Kidney epithelial cell (primary cell): Measurements from ENCODE around the gene KDM2B. TPM values are rescaled to one million over a fixed set of nuclear protein-coding genes. Genes with fewer than 3 reads are reported as not detected.

Experiments
- DNase-seq: peaks from one replicate; pipeline ENCODE4 v3.0.0-alpha.2; 2010; ENCODE audit warnings: low read depth
- H3K27me3 ChIP-seq: 2 replicates; pipeline ENCODE4 v1.6.0; 2011; ENCODE audit warnings: low read length; ENCODE audit not compliant: control insufficient read depth, insufficient read depth
- H3K36me3 ChIP-seq: 2 replicates; pipeline ENCODE4 v1.5.1; 2011; ENCODE audit warnings: low read length; ENCODE audit not compliant: control insufficient read depth, insufficient read depth
- H3K4me3 ChIP-seq: 2 replicates; pipeline ENCODE4 v1.5.1; 2011; ENCODE audit warnings: low read depth, mild to moderate bottlenecking, control low read depth, low read length
- CTCF ChIP-seq: IDR thresholded peaks from 2 replicates; pipeline ENCODE4 v1.5.1; 2011; ENCODE audit warnings: mild to moderate bottlenecking, moderate library complexity, low read length, control low read depth, inconsistent platforms; ENCODE audit not compliant: insufficient read depth, poor library complexity, severe bottlenecking
- total RNA-seq: library from RNA; depleted of rRNA; stranded (reverse); fragments of >200 nt; gene quantifications from 2 replicates; pipeline ENCODE4 v1.2.3, GENCODE V29; 2015

Gene KDM2B
- total RNA-seq, 1 donor from 2014 or later: 34.7 TPM

DNA sequence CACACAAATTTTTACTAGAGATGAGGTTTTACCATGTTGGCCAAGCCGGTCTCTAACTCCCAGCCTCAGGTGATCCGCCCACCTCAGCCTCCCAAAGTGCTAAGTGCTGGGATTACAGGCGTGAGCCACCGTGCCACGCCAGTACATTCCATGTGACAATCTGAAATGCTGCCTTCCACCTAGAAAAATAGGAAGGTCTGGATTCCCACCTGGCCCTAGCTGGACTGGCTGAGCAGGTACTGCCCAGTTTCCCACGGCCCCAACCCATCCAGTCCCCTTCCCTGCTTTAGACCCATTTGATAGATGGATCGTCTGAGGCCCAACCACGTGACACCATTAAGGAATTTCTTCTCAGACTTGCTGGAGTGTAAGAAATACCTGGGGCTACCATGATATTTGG, 55.4 kb downstream of the KDM2B start:
- no peak overlapping the region for H3K4me3 ChIP-seq
- H3K36me3 ChIP-seq: no peaks in the 10 kb centered on the region
- no peaks in the 10 kb centered on the region for H3K27me3 ChIP-seq
- no peak for TF ChIP-seq CTCF
- DNase-seq: no peak

DNA sequence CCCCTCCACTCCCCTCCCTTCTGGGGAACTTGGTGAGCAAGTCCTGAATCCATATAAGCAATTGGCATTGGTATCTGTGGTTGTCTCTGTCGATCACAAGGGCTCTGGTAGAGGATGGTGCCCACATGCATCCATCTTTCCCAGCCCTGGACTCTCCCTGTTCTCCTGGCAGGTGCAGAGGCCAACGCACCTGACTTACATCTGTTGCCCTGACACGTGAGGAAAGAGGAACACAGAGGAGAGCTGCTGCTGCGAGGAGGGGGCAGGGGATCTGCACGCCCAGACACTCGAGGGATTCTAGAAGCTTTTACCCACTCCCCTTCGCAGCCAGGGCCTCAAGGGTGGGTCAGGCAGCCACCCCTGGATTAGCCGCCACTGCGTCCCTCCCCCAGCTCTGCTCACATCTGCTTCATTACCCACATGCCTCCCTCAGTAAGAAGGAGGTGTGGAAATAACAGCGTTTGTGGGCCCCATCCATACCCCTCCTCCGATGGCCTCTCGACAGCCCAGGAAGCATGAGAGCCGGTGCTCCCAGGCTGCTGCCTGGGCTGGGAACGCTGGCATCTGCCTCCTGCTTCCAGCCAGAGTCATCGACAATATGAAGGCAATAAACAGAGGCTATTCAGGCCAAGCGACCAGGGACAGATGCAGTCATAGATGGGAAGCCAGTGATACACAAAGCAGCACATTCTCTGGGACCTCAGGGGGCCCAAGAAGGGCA, 56.5 kb downstream of the KDM2B start:
- DNase-seq: no peak
- H3K4me3 ChIP-seq: no peak overlapping the region
- TF ChIP-seq CTCF: no peak
- H3K27me3 ChIP-seq: no peaks in the 10 kb centered on the region
- H3K36me3 ChIP-seq: no peaks in the 10 kb centered on the region

- H3K4me3 ChIP-seq: no peak overlapping the region
- no peaks in the 10 kb centered on the region for H3K36me3 ChIP-seq
- DNase-seq: no peak
- no peak for TF ChIP-seq CTCF
- no peaks in the 10 kb centered on the region for H3K27me3 ChIP-seq
Observed at GRCh38 chr12:121523741-121524140, 57.1 kb downstream of the KDM2B start.

GRCh38 chr12:121522971-121523370, 57.9 kb downstream of the KDM2B start:
- H3K27me3 ChIP-seq: no peaks in the 10 kb centered on the region
- no peaks in the 10 kb centered on the region for H3K36me3 ChIP-seq
- DNase-seq: no peak
- TF ChIP-seq CTCF: no peak
- no peak overlapping the region for H3K4me3 ChIP-seq

GRCh38 chr12:121520586-121521086, 60.2 kb downstream of the KDM2B start:
- no peak for DNase-seq
- Histone ChIP-seq H3K36me3 (no peaks in the 10 kb centered on the region), H3K4me3 (no peak overlapping the region), H3K27me3 (no peaks in the 10 kb centered on the region)
- no peak for TF ChIP-seq CTCF

- no peak for DNase-seq
- H3K36me3 ChIP-seq: no peaks in the 10 kb centered on the region
- no peaks in the 10 kb centered on the region for H3K27me3 ChIP-seq
- TF ChIP-seq CTCF: no peak
- no peak overlapping the region for H3K4me3 ChIP-seq
Observed at GRCh38 chr12:121520119-121520518, 60.7 kb downstream of the KDM2B start.
